Activated CD8-positive, alpha-beta memory T cell treated with anti-CD3 and anti-CD28 coated beads, Interleukin-2, amount 50 U/mL, for 24 hours (primary cell): ENCODE results near the gene EIF3M.
"Not testable (repeated sequence)": the region's sequence is repeated elsewhere in the genome, so short reads cannot be mapped to it uniquely, and the experiment has no call there.

Source experiments
- DNase-seq: peaks from one replicate; pipeline ENCODE4 v3.0.0-alpha.2; 2020; ENCODE audit errors: extremely low read depth

The EIF3M gene

GRCh38 chr11:32596114-32596513, 12.5 kb downstream of the EIF3M start:
- DNase-seq: not testable (repeated sequence)

- no peak for DNase-seq
Observed at GRCh38 chr11:32597921-32598320, 14.3 kb downstream of the EIF3M start.

GRCh38 chr11:32602657-32603415, 19.2 kb downstream of the EIF3M start:
- no peak for DNase-seq

- DNase-seq: no peak
Observed at GRCh38 chr11:32606220-32606619, 22.6 kb downstream of the EIF3M start.

GRCh38 chr11:32608826-32609225, 25.2 kb downstream of the EIF3M start:
- DNase-seq: not testable (repeated sequence)

- no peak for DNase-seq
Observed at GRCh38 chr11:32610797-32611352, 27.2 kb downstream of the EIF3M start.

- DNase-seq: no peak
Observed at GRCh38 chr11:32613500-32614151, 30.0 kb downstream of the EIF3M start.

GRCh38 chr11:32615422-32615821, 31.8 kb downstream of the EIF3M start:
- no peak for DNase-seq

- no peak for DNase-seq
Observed at GRCh38 chr11:32616903-32617302, 33.3 kb downstream of the EIF3M start.

- no peak for DNase-seq
Observed at GRCh38 chr11:32630844-32631243, 47.2 kb downstream of the EIF3M start.

GRCh38 chr11:32635819-32636218, 52.2 kb downstream of the EIF3M start:
- DNase-seq: no peak

GRCh38 chr11:32641361-32641760, 57.7 kb downstream of the EIF3M start:
- no peak for DNase-seq

GRCh38 chr11:32643526-32643925, 59.9 kb downstream of the EIF3M start:
- DNase-seq: no peak
